ES-I3 (cell line): ENCODE data around the gene HEYL.
A peak's percentile ranks its signal among the peaks of the same experiment; 100 is the strongest.
"Not testable (repeated sequence)": the region's sequence is repeated elsewhere in the genome, so short reads cannot be mapped to it uniquely, and the experiment has no call there.

Experiments
- H3K36me3 ChIP-seq: 2 replicates; pipeline ENCODE4 v1.6.1; 2013; ENCODE audit warnings: mild to moderate bottlenecking, low read length, control low read depth, moderate library complexity; ENCODE audit not compliant: insufficient read depth
- H3K4me1 ChIP-seq: 2 replicates; pipeline ENCODE4 v1.6.1; 2013; ENCODE audit warnings: mild to moderate bottlenecking, control low read depth, low read length; ENCODE audit not compliant: insufficient read depth
- H3K9ac ChIP-seq: 2 replicates; pipeline ENCODE4 v1.6.1; 2013; ENCODE audit warnings: low read depth, mild to moderate bottlenecking, low read length, moderate library complexity
- H3K9me3 ChIP-seq: 2 replicates; pipeline ENCODE4 v1.6.1; 2013; ENCODE audit warnings: mild to moderate bottlenecking, low read length, moderate library complexity; ENCODE audit not compliant: control insufficient read depth, insufficient read depth

Gene HEYL

GRCh38 chr1:39623053-39623452 lies 16.4 kb downstream of the HEYL start:
- Histone ChIP-seq H3K36me3 (no peaks in the 10 kb centered on the region), H3K9ac (no peak overlapping the region), H3K9me3 (no peaks in the 10 kb centered on the region), H3K4me1 (no peaks in the 10 kb centered on the region)

- no peaks in the 10 kb centered on the region for H3K4me1 ChIP-seq
- H3K9me3 ChIP-seq: no peaks in the 10 kb centered on the region
- H3K9ac ChIP-seq: no peak overlapping the region
- H3K36me3 ChIP-seq: no peaks in the 10 kb centered on the region
These were observed 17.0 kb downstream of the HEYL start for GRCh38 chr1:39622427-39622826.

GRCh38 chr1:39620659-39621165 lies 18.7 kb downstream of the HEYL start:
- H3K4me1 ChIP-seq: no peaks in the 10 kb centered on the region
- no peaks in the 10 kb centered on the region for H3K36me3 ChIP-seq
- no peak overlapping the region for H3K9ac ChIP-seq
- no peaks in the 10 kb centered on the region for H3K9me3 ChIP-seq

- Histone ChIP-seq H3K4me1 (no peaks in the 10 kb centered on the region), H3K9ac (no peak overlapping the region), H3K9me3 (no peaks in the 10 kb centered on the region), H3K36me3 (no peaks in the 10 kb centered on the region)
These were observed 21.9 kb downstream of the HEYL start for GRCh38 chr1:39617488-39618049.

GRCh38 chr1:39615086-39615673 lies 24.3 kb downstream of the HEYL start:
- H3K9me3 ChIP-seq: no peaks in the 10 kb centered on the region
- H3K4me1 ChIP-seq: no peaks in the 10 kb centered on the region

GRCh38 chr1:39614488-39614887 lies 25.0 kb downstream of the HEYL start:
- Histone ChIP-seq H3K4me1 (no peaks in the 10 kb centered on the region), H3K36me3 (no peaks in the 10 kb centered on the region), H3K9me3 (no peaks in the 10 kb centered on the region), H3K9ac (no peak overlapping the region)

More at GRCh38 chr1:39615086-39615673, 24.3 kb downstream of the HEYL start:
- Histone ChIP-seq H3K36me3 (no peaks in the 10 kb centered on the region), H3K9ac (no peak overlapping the region)

GRCh38 chr1:39613250-39613649 lies 26.2 kb downstream of the HEYL start:
- Histone ChIP-seq H3K9ac (no peak overlapping the region), H3K9me3 (no peaks in the 10 kb centered on the region), H3K36me3 (no peaks in the 10 kb centered on the region), H3K4me1 (no peaks in the 10 kb centered on the region)

GRCh38 chr1:39609618-39610331 lies 29.7 kb downstream of the HEYL start:
- Histone ChIP-seq H3K9ac (peak overlapping the region; percentile 75), H3K4me1 (no peaks in the 10 kb centered on the region), H3K9me3 (no peaks in the 10 kb centered on the region), H3K36me3 (no peaks in the 10 kb centered on the region)

- H3K9ac ChIP-seq: no peak overlapping the region
- H3K9me3 ChIP-seq: no peaks in the 10 kb centered on the region
- no peaks in the 10 kb centered on the region for H3K4me1 ChIP-seq
- no peaks in the 10 kb centered on the region for H3K36me3 ChIP-seq
These were observed 30.5 kb downstream of the HEYL start for GRCh38 chr1:39608921-39609320.

- H3K36me3 ChIP-seq, H3K9me3 ChIP-seq, H3K9ac ChIP-seq, H3K4me1 ChIP-seq: not testable (repeated sequence)
These were observed 35.8 kb downstream of the HEYL start for GRCh38 chr1:39603677-39604076.

GRCh38 chr1:39601667-39602255 lies 37.7 kb downstream of the HEYL start:
- not testable (repeated sequence) for H3K36me3 ChIP-seq, H3K4me1 ChIP-seq, H3K9me3 ChIP-seq, H3K9ac ChIP-seq

GRCh38 chr1:39596163-39596562 lies 43.3 kb downstream of the HEYL start:
- H3K36me3 ChIP-seq: no peaks in the 10 kb centered on the region
- no peaks in the 10 kb centered on the region for H3K4me1 ChIP-seq
- no peak overlapping the region for H3K9ac ChIP-seq
- no peaks in the 10 kb centered on the region for H3K9me3 ChIP-seq

GRCh38 chr1:39593386-39593785 lies 46.1 kb downstream of the HEYL start:
- Histone ChIP-seq H3K9ac (no peak overlapping the region), H3K4me1 (peaks cover 6% of the 10 kb centered on the region; the same call in 1 of the 2 replicates), H3K36me3 (no peaks in the 10 kb centered on the region), H3K9me3 (no peaks in the 10 kb centered on the region)

GRCh38 chr1:39592069-39592468 lies 47.4 kb downstream of the HEYL start:
- no peaks in the 10 kb centered on the region for H3K9me3 ChIP-seq
- no peak overlapping the region for H3K9ac ChIP-seq
- H3K4me1 ChIP-seq: peaks cover 6% of the 10 kb centered on the region; the same call in 1 of the 2 replicates
- no peaks in the 10 kb centered on the region for H3K36me3 ChIP-seq

- Histone ChIP-seq H3K9ac (no peak overlapping the region), H3K9me3 (no peaks in the 10 kb centered on the region), H3K36me3 (no peaks in the 10 kb centered on the region), H3K4me1 (peaks cover 6% of the 10 kb centered on the region; the same call in 1 of the 2 replicates)
These were observed 48.9 kb downstream of the HEYL start for GRCh38 chr1:39590546-39590945.
